H1 (cell line): ENCODE measurements around the gene TPD52L1. TPM values are rescaled to one million over a fixed set of nuclear protein-coding genes. Genes with fewer than 3 reads are reported as not detected.

Experiments
- CTCF ChIA-PET: fragments of 300-600 bp; sonication (Branson Sonifier 250); formaldehyde crosslinking; loops from one replicate; lab custom pipeline; 2021; ENCODE audit not compliant: partially characterized antibody; lab: Charles Lee
- POLR2A ChIA-PET: fragments of 300-600 bp; sonication (Branson Sonifier 250); formaldehyde crosslinking; loops from one replicate; lab custom pipeline; 2021; ENCODE audit warnings: inconsistent platforms; ENCODE audit not compliant: partially characterized antibody; lab: Charles Lee
- DNase-seq, 2 experiments: peaks; one replicate each; pipeline versions ENCODE4 v3.0.0 to v3.0.0-alpha.2; 2010 to 2022; ENCODE audit warnings: low spot score in 2 of 2, low read depth in 1 of 2, mixed read lengths in 1 of 2
- FAIRE-seq: peaks from 2 replicates; lab custom pipeline; 2011; peaks lifted over from hg19 to GRCh38; lab: Jason Lieb, UNC
- H2AFZ ChIP-seq: 2 replicates; pipeline ENCODE4 v1.8.1; 2012; ENCODE audit warnings: low read length, inconsistent platforms
- H2AK5ac ChIP-seq: 2 replicates; pipeline ENCODE4 v1.6.1; 2013; ENCODE audit warnings: low read depth, low read length
- H2BK120ac ChIP-seq: replicated peaks from 2 replicates; pipeline ENCODE3; 2013; ENCODE audit warnings: low read depth, low read length, inconsistent platforms
- H2BK12ac ChIP-seq: 2 replicates; pipeline ENCODE4 v1.6.1; 2013; ENCODE audit warnings: low read depth, low read length
- H2BK15ac ChIP-seq: 2 replicates; pipeline ENCODE4 v1.6.1; 2013; ENCODE audit warnings: low read length
- H2BK20ac ChIP-seq: 2 replicates; pipeline ENCODE4 v1.6.1; 2013; ENCODE audit warnings: low read length
- H2BK5ac ChIP-seq: 2 replicates; pipeline ENCODE4 v1.6.1; 2013; ENCODE audit warnings: low read depth, low read length
- H3K14ac ChIP-seq: 2 replicates; pipeline ENCODE4 v1.6.1; 2013; ENCODE audit warnings: inconsistent platforms; ENCODE audit not compliant: insufficient read length
- H3K18ac ChIP-seq: 2 replicates; pipeline ENCODE4 v1.6.1; 2013; ENCODE audit warnings: low read length; ENCODE audit errors: extremely low read depth
- H3K23ac ChIP-seq: 2 replicates; pipeline ENCODE4 v1.6.1; 2013; ENCODE audit warnings: inconsistent platforms; ENCODE audit not compliant: insufficient read length
- H3K23me2 ChIP-seq: 2 replicates; pipeline ENCODE4 v1.6.1; 2013; ENCODE audit warnings: low read depth, low read length
- H3K27ac ChIP-seq: 2 replicates; pipeline ENCODE4 v1.6.1; 2011; ENCODE audit warnings: low read depth, low read length, inconsistent platforms
- H3K27me3 ChIP-seq, 4 experiments: replicated peaks in 1 of 4; 1 replicate in 1 of 4; 2 replicates in 3 of 4; pipeline versions ENCODE4 v1.6.1 to v1.8.1; 2011 to 2013; ENCODE audit warnings: low read length in 3 of 4, mild to moderate bottlenecking in 3 of 4, inconsistent platforms in 2 of 4, mixed read lengths in 2 of 4, moderate library complexity in 1 of 4; ENCODE audit not compliant: control insufficient read depth in 3 of 4, insufficient read depth in 3 of 4; ENCODE audit errors: extremely low read depth in 1 of 4
- H3K36me3 ChIP-seq, 4 experiments: 2 replicates each; pipeline versions ENCODE4 v1.6.1 to v1.8.1; 2011 to 2013; ENCODE audit warnings: mild to moderate bottlenecking in 4 of 4, low read length in 3 of 4, moderate library complexity in 2 of 4, control low read depth in 1 of 4, inconsistent platforms in 1 of 4; ENCODE audit not compliant: insufficient read depth in 4 of 4, control insufficient read depth in 2 of 4
- H3K4ac ChIP-seq: replicated peaks from 2 replicates; pipeline ENCODE3; 2013; ENCODE audit warnings: low read length, low read depth, mixed read lengths, inconsistent platforms; ENCODE audit not compliant: insufficient read length
- H3K4me1 ChIP-seq, 4 experiments: replicated peaks in 1 of 4; 1 replicate in 1 of 4; 2 replicates in 3 of 4; pipeline versions ENCODE4 v1.6.1 to v1.8.1; 2011 to 2013; ENCODE audit warnings: low read length in 3 of 4, inconsistent platforms in 2 of 4, mixed read lengths in 1 of 4; ENCODE audit not compliant: insufficient read depth in 4 of 4, control insufficient read depth in 3 of 4
- H3K4me2 ChIP-seq, 2 experiments: 2 replicates each; pipeline versions ENCODE4 v1.6.1 to v1.8.1; 2011 to 2013; ENCODE audit warnings: low read depth in 2 of 2, low read length in 2 of 2, control low read depth in 1 of 2, inconsistent platforms in 1 of 2, mild to moderate bottlenecking in 1 of 2; ENCODE audit not compliant: insufficient read depth in 1 of 2
- H3K4me3 ChIP-seq, 4 experiments: fragments of 200-600, 300-600 bp in 1 of 4; sonication (generic), shearing (Covaris generic), sonication (Bioruptor Twin) in 1 of 4; 2 replicates each; pipeline versions ENCODE4 v1.5.1 to v1.8.1; 2011 to 2016; ENCODE audit warnings: low read length in 4 of 4, low read depth in 3 of 4, control low read depth in 2 of 4, inconsistent platforms in 2 of 4, mild to moderate bottlenecking in 2 of 4, mixed read lengths in 1 of 4, moderate library complexity in 1 of 4; ENCODE audit not compliant: insufficient read depth in 2 of 4; ENCODE audit errors: extremely low read depth in 1 of 4
- H3K56ac ChIP-seq: replicated peaks from 2 replicates; pipeline ENCODE3; 2013; ENCODE audit warnings: low read depth, mild to moderate bottlenecking, mixed read lengths, low read length, inconsistent platforms; ENCODE audit not compliant: insufficient read length
- H3K79me1 ChIP-seq: 2 replicates; pipeline ENCODE4 v1.6.1; 2013; ENCODE audit warnings: low read depth, low read length, control low read depth
- H3K79me2 ChIP-seq, 2 experiments: 2 replicates each; pipeline versions ENCODE4 v1.6.1 to v1.8.1; 2012 to 2013; ENCODE audit warnings: low read length in 2 of 2, mild to moderate bottlenecking in 2 of 2, inconsistent platforms in 1 of 2; ENCODE audit not compliant: insufficient read depth in 2 of 2, control insufficient read depth in 1 of 2
- H3K9ac ChIP-seq, 4 experiments: replicated peaks in 1 of 4; 1 replicate in 1 of 4; 2 replicates in 3 of 4; pipeline versions ENCODE4 v1.6.1 to v1.8.1; 2011 to 2013; ENCODE audit warnings: low read depth in 3 of 4, low read length in 3 of 4, control low read depth in 2 of 4, mild to moderate bottlenecking in 2 of 4, moderate library complexity in 2 of 4, inconsistent platforms in 1 of 4; ENCODE audit errors: extremely low read depth in 1 of 4
- H3K9me3 ChIP-seq, 2 experiments: 2 replicates each; pipeline versions ENCODE4 v1.6.1 to v1.8.1; 2012 to 2013; ENCODE audit warnings: mild to moderate bottlenecking in 2 of 2, moderate library complexity in 2 of 2, control low read depth in 1 of 2, inconsistent platforms in 1 of 2, low read depth in 1 of 2, low read length in 1 of 2, mixed read lengths in 1 of 2; ENCODE audit not compliant: insufficient read depth in 2 of 2
- H4K20me1 ChIP-seq, 2 experiments: replicated peaks in 1 of 2; 2 replicates each; pipeline versions ENCODE3 to v1.8.1; 2011 to 2013; ENCODE audit warnings: inconsistent platforms in 2 of 2, low read length in 2 of 2, mild to moderate bottlenecking in 1 of 2; ENCODE audit not compliant: insufficient read depth in 2 of 2, control insufficient read depth in 1 of 2
- H4K5ac ChIP-seq: 2 replicates; pipeline ENCODE4 v1.6.1; 2013; ENCODE audit warnings: low read length, low read depth, mixed read lengths, inconsistent platforms; ENCODE audit not compliant: insufficient read length
- H4K8ac ChIP-seq: 2 replicates; pipeline ENCODE4 v1.8.0; 2013; ENCODE audit warnings: mild to moderate bottlenecking, moderate library complexity, low read length, inconsistent platforms; ENCODE audit not compliant: insufficient read depth; ENCODE audit errors: extremely low read depth
- H4K91ac ChIP-seq: replicated peaks from 2 replicates; pipeline ENCODE3; 2013; ENCODE audit warnings: low read length, mixed read lengths, inconsistent platforms; ENCODE audit not compliant: insufficient read length
- RBBP5 ChIP-seq: IDR thresholded peaks from 2 replicates; pipeline ENCODE4 v1.7.1; 2012; ENCODE audit warnings: low read depth, mild to moderate bottlenecking, inconsistent platforms, low read length, moderate library complexity, borderline replicate concordance
- WGBS, 2 experiments: shearing (Covaris generic) in 1 of 2; methylation state at CpG; one replicate each; pipeline versions ENCODE4 v1.1.6 to v1.1.7; 2013 to 2015; ENCODE audit warnings: low lambda C conversion rate in 2 of 2, mixed read lengths in 2 of 2, inconsistent platforms in 1 of 2, low coverage in 1 of 2, missing lambda C conversion rate in 1 of 2; ENCODE audit not compliant: insufficient replicate concordance in 2 of 2, insufficient coverage in 1 of 2, insufficient read length in 1 of 2; ENCODE audit errors: extremely low coverage in 1 of 2, missing lambda C conversion rate in 1 of 2; 5-methylcytosine and 5-hydroxymethylcytosine counted together
- polyA plus RNA-seq, 7 experiments: library from polyadenylated mRNA; depleted of rRNA in 3 of 7; stranded (reverse) in 5 of 7; unstranded in 2 of 7; fragments of >200 nt in 5 of 7; fragments of 200-250 nt in 2 of 7; gene quantifications; 1 replicate in 5 of 7; 2 replicates in 1 of 7; 4 replicates in 1 of 7; pipeline versions ENCODE4 v1.2.1 to v1.2.3, GENCODE V29; 2011 to 2013; ENCODE audit warnings: missing spikeins in 2 of 7, mixed read lengths in 2 of 7
- total RNA-seq: library from RNA; stranded (reverse); fragmentation: NEBNext Ultra II Directional; extraction: Animal tissue kit (Norgen Biotek cat#: 25700); gene quantifications from 2 replicates; pipeline ENCODE4 v1.2.1, GENCODE V29; 2021

Gene TPD52L1
- total and polyA plus RNA-seq, 2 of the 8 experiments (the other 6 are each of a cell fraction or from before 2014, with no cell fraction given): 7.4 to 14.2 TPM

DNA sequence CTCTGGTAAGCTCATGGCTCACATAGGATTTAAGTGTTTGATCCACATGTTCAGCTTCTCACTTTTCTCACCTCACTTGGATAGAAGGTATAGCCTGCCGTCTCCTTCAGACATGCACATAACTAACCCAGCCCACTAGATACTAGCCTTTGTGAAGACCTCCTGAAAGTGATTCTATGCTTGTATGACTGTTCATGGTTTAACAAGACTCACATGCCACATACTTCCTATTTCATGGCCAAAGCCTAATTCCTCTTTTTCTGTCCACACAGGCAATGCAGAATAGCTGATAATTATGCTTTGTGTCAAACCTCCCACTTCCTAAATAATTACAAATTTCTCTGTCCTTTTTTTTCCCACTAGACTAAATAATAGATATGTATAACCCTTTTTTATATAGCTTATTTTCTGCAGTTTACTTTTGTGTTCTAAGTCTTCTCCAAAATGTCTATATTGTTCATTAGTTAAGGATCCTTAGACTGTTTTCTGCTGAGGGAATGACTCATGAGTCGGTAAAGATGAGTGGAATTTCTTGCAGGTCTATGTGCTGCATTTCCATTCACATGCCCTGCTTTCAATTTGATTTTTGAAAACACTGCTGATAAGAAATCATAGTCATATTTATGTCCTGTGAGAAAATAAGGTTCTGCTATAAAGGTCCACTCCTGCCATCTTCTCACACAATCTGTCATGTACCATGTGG is 105.2 kb downstream of the TPD52L1 start:
- Histone ChIP-seq H3K23ac (no peak overlapping the region), H2AK5ac (no peak overlapping the region), H3K9ac (no peak overlapping the region), H3K23me2 (no peaks in the 10 kb centered on the region), H4K5ac (no peak overlapping the region), H2BK15ac (no peak overlapping the region), H3K9me3 (no peaks in the 10 kb centered on the region), H3K4me2 (no peak overlapping the region), H3K4me1 (no peaks in the 10 kb centered on the region; a peak in 1 of 7 replicates), H2BK5ac (no peak overlapping the region), H4K8ac (no peak overlapping the region), H3K79me2 (no peaks in the 10 kb centered on the region), H3K56ac (no peak overlapping the region), H3K18ac (no peak overlapping the region), H3K14ac (no peak overlapping the region), H4K20me1 (no peaks in the 10 kb centered on the region), H3K4ac (no peak overlapping the region), H2AFZ (no peak overlapping the region), H3K27ac (no peak overlapping the region), H3K4me3 (no peak overlapping the region), H2BK20ac (no peak overlapping the region), H4K91ac (no peak overlapping the region), H3K27me3 (no peaks in the 10 kb centered on the region), H2BK12ac (no peak overlapping the region), H2BK120ac (no peak overlapping the region), H3K36me3 (no peaks in the 10 kb centered on the region), H3K79me1 (no peaks in the 10 kb centered on the region)
- ChIA-PET CTCF (interaction anchor here (0.8 to 1.1 kb wide), 2 partner anchors 13 to 278 kb away, joined by 3 read pairs; no protein-coding TSS in a partner anchor), POLR2A (no interaction called here)
- FAIRE-seq (no peak), DNase-seq (no peak)
- TF ChIP-seq RBBP5: no peak
- WGBS, 2 experiments: 96% methylated on average over 2 of the region's 2 CpGs; no CpG with 5 or more reads in 1 of the 2 experiments
